ENCODE measurements around the gene MAPK12. TPM values are rescaled to one million over a fixed set of nuclear protein-coding genes. Genes with fewer than 3 reads are reported as not detected.

MAPK12 gene
- total RNA-seq, 1 donor from 2014 or later, result 74.8 TPM

DNA sequence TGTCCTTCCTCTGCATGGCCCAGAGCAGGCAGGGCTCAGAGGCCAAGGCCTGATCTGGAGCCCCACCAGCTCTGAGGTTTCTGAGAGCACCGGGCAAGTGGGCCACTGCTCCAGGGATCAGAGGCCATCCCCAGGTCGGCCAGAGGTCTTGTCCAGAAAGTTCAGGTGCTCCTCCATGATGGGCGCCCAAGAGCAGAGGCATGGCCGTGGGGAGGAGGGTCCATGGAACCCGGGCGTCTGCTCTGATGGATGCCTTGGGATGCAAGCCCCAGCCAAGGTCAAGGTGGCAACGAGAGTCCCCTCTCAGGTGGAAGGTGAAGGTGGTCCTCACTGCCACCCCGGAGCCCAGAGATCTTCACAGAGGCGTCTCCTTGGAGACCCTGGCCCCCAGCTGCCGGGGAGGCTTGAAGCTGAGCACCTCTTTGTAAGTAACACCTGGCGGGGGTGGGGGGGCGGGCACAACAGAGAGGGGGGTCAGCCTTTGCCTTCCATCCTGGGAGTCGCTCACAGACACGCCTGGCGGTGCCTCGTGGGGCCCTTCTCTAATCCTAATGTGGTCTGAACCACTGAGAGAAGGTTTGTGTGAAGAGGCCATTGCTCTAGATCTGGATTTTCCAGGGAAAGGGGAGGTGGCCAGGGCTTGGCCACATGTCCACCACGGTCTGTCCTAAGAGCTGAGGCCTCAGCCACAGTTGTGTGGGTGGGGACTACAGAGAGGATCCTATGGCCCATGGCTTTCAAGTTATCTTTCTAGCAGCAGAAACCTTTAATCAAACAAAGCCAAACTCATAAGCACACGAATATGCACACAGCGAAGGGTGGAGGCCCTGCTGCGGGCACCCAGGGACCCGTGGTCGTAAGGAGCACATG, 8.2 kb downstream of the MAPK12 start:
- no peak for DNase-seq (ENCODE audit: extremely low read depth, low read depth, low spot score)

GRCh38 chr22:50252082-50253045, 9.1 kb downstream of the MAPK12 start:
- no peak for DNase-seq (ENCODE audit: extremely low read depth, low read depth, low spot score)

DNA sequence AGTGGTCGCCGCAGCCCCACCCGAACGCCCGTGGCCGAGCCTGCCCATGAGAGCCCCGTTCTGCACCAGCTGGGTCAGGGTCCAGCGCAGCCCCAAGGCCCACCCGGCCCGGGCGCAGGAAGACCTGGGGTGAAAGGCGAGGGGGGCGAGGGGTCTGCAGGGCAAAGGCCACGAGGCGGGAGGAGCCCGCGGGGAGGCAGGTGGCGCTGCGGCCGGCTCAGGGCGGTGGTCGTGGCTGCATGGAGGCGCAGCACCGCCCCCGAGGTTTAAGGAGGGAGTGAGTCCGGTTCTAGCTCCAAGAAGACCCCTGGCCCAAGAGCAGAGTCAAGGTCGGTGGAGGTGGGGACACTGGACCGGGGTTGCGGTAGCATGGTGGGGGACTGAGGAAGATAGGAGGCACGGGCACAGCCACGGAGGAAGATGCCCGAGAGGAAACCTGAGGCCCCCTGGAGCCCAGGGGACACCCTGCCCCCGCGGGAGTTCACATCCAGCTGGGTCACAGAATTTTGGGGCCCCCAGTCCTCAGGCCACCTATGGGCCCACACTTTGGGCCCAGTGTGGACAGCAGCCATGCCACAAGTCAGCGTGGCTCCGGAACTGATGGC, 9.9 kb downstream of the MAPK12 start:
- no peak for DNase-seq (ENCODE audit: extremely low read depth, low read depth, low spot score)

GRCh38 chr22:50250555-50251476, 10.7 kb downstream of the MAPK12 start, which contains the start of gene HDAC10:
TSS of gene HDAC10 (minus strand) at chr22:50251265. CDS start at chr22:50251032, 233 bp downstream.
- DNase-seq (ENCODE audit: extremely low read depth, low read depth, low spot score), result no peak

- DNase-seq (ENCODE audit: extremely low read depth, low read depth, low spot score), result no peak
Measured at GRCh38 chr22:50250249-50250554, 11.3 kb downstream of the MAPK12 start.

DNA sequence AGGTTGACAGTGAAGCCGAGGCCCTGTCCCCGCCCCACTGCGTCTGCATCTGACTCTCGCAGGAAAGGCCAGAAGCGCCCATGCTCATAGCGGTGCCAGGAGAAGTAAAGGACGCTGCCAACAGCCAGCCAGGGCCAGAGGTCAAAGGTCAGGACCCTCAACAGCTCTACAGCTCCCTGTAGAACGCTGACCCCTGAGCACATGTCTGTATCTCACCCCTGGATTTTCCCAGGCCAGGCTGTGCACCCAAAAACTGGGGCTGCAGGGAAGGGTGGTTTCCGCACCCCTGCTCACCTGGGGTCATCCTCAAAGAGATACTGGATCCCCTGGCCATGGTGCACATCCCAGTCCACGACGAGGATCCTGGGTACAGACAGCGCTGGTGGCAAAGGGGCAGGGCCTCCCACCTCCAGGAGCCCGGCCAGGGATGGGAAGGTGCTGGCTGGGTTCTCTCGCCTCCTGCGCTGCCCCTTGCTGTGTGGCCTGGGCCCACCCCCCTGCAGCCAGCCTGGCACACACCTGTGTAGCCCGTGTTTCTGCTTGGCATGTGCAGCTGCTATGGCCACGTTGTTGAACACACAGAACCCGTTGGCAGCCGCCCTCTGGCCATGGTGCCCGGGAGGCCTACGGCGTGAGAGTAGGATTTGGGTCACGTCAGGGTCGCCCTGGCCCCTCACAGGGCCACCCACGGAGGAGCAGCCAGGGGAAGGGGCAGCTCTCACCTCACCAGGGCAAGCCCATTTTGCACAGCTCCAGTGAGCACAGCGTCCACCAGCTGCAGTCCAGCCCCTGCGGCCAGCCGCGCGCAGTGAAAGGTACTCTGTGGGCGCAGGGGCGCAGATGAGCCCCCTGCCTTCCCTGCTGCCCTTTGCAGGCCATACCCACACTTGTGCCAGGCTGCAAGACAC, 11.9 kb downstream of the MAPK12 start:
- no peak for DNase-seq (ENCODE audit: extremely low read depth, low read depth, low spot score)

- DNase-seq (ENCODE audit: extremely low read depth, low read depth, low spot score), result no peak
Measured at GRCh38 chr22:50248196-50249081, 13.0 kb downstream of the MAPK12 start.

GRCh38 chr22:50247748-50248147, 13.7 kb downstream of the MAPK12 start:
- no peak for DNase-seq (ENCODE audit: extremely low read depth, low read depth, low spot score)

GRCh38 chr22:50246242-50247175, 15.0 kb downstream of the MAPK12 start:
- DNase-seq (ENCODE audit: extremely low read depth, low read depth, low spot score), result no peak

DNA sequence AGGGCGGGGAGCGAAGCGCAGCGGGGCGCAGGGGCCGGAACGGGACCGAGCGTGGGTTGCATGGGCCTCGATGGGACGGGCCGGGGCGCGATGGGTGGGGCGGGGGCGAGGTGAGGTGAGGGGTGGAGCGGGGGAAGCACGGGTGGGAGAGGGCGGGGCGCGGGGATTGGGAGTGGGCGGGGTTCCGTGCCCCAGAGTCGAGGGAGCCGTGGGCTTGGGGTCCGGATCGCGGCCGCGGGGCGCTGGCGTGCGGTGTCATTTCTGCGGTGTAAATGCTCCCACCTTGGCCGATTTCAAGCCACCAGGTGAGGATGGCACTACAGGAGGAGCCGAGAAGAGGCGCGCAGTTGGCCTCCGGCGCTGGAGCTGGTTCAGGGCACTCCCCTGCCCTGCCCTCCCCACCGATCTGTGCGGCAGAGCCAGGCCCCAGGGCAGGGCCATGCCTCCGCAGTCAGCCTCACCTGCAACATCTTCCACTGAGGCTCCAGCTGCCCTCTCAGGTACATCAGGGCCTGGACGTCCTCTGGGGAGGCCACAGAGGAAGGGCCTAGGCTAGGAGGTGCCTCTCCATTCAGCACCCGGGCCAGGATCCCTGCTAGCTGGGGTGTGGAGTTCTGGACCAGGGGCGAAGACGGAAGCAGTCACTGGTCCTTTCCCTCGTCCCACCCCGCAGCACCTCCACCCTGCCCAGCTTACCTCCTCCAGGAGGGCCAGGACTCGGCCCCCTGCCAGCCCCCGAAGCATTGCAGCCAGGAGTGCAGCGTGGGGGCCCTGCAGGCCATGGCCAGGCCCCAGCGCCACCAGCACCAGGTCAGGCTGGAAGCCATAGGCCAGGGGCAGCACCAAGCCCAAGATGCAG, 16.0 kb downstream of the MAPK12 start:
- no peak for DNase-seq (ENCODE audit: extremely low read depth, low read depth, low spot score)

DNA sequence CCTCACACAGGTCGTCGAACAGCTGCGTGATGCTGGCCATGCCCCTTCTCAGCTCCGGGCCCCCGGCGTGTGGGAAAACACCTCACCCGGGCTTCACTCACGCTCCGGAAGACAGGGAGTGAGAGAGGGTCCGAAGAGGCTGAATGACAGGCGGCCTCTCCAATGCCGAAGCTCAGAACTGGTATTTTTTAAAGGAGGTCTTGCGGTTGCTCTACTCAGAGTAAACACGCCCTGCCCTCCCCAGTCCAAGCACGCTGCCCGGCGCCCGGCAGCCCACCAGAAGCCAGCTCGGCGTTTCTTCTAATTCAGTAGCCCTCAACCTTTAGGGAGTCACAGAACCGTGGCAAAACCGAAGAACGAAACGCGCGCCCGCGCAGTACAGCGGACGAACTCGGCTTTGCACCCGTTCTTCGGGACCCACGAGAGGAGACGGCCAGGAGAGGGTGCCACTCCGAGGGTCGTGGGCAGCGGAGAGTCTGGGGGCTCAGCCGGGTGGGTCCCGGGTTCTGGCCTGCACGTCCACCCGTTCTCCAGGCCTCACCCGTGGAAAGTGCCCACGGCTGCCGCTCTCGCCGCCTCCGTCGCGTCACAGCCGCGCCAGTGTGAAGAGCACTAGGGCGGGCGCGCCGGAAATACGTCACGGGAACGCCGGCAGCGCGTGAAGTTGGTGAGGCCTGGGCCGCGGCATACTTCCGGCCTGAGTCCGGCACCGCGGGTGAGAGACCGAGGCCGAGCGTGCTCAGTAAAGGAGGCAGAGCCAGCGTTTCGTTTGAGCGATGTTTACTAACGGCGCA, 16.9 kb downstream of the MAPK12 start, which contains the start of gene TUBGCP6:
Gene TUBGCP6 (minus strand): TSS at position 604 of the 794 bp plus-strand sequence. CDS start 564 bp downstream, at position 40.
- DNase-seq (ENCODE audit: extremely low read depth, low read depth, low spot score), result no peak

GRCh38 chr22:50243685-50244419, 17.6 kb downstream of the MAPK12 start:
- no peak for DNase-seq (ENCODE audit: extremely low read depth, low read depth, low spot score)

GRCh38 chr22:50242406-50242949, 19.0 kb downstream of the MAPK12 start:
- DNase-seq (ENCODE audit: extremely low read depth, low read depth, low spot score), result no peak

GRCh38 chr22:50238755-50239154, 22.7 kb downstream of the MAPK12 start:
- no peak for DNase-seq (ENCODE audit: extremely low read depth, low read depth, low spot score)
